Epithelial cell of esophagus (primary cell): ENCODE measurements around the gene CLIC5.

Source experiments
- DNase-seq: peaks from one replicate; pipeline ENCODE4 v3.0.0; 2010; ENCODE audit warnings: low read depth
- H3K4me3 ChIP-seq: 2 replicates; pipeline ENCODE4 v1.5.1; 2011; ENCODE audit warnings: mild to moderate bottlenecking, low read length, control low read depth
- TF ChIP-seq, protein P1 (sequence below): IDR thresholded peaks from 2 replicates; pipeline ENCODE4 v1.5.1; 2011; ENCODE audit warnings: low read depth, mild to moderate bottlenecking, low read length, control low read depth, inconsistent platforms; ENCODE audit not compliant: insufficient read depth; ENCODE audit errors: missing control alignments

The CLIC5 gene

DNA sequence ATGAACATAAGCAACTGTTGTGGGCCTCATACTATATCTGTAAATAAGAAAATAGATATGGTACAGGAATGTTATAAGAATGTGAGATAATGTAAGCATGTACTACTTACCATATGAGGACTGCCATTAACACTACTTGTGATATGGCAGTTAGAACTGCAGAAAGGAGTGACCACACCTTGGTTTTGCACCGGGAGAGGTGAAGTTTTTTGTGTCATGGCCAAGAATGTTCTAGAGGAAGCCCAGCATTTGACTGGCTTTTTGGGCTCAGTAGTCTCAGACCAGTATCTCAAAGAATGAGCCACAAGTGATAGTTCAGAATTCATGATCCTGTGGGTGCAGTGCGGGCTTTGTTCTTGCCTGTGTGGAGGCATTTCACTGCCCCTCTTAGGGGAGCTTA, 123.5 kb downstream of the CLIC5 start:
- TF ChIP-seq, protein P1, sequence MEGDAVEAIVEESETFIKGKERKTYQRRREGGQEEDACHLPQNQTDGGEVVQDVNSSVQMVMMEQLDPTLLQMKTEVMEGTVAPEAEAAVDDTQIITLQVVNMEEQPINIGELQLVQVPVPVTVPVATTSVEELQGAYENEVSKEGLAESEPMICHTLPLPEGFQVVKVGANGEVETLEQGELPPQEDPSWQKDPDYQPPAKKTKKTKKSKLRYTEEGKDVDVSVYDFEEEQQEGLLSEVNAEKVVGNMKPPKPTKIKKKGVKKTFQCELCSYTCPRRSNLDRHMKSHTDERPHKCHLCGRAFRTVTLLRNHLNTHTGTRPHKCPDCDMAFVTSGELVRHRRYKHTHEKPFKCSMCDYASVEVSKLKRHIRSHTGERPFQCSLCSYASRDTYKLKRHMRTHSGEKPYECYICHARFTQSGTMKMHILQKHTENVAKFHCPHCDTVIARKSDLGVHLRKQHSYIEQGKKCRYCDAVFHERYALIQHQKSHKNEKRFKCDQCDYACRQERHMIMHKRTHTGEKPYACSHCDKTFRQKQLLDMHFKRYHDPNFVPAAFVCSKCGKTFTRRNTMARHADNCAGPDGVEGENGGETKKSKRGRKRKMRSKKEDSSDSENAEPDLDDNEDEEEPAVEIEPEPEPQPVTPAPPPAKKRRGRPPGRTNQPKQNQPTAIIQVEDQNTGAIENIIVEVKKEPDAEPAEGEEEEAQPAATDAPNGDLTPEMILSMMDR: no peak
- H3K4me3 ChIP-seq: no peak overlapping the region
- no peak for DNase-seq

DNA sequence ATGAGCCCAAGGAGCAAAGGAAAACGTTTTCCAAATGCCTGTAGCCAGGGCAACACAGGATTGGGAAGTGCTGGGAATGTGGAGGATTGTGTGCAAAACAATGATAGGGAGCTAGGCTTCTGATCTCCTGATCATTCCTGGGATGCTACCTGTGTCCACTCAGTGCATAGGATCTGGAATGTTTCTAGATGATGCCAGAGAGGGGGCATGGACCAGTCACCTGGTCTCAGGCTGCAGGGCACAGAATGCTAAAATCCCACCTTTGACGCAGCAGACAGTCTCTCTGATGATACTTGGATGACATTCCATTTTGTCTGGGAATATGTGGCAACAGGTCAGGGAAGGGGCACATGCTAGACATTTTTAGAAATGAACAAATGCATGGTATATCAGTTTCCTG, 128.9 kb downstream of the CLIC5 start:
- H3K4me3 ChIP-seq: no peak overlapping the region
- no peak for DNase-seq
- TF ChIP-seq, protein P1: no peak

DNA sequence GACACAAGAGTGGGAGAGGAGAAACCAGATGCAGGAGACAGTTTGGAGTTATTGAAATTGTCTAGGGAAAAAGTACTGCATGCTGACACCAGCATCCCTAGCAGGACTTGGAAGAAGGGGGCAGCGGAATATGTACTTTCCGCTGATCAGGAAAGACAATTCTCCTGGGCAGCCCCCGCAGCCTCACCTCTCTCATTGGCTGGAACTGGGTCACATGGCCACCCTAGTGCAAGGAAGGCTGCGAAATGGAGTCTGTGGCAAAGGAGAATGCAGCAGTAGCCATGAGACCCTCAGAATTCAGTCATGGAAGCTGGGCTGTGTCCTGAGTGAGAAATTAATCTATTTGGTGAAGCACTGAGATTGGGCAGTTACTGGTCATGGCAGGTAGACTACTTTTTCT, 131.3 kb downstream of the CLIC5 start:
- TF ChIP-seq, protein P1: no peak
- no peak for DNase-seq
- no peak overlapping the region for H3K4me3 ChIP-seq

DNA sequence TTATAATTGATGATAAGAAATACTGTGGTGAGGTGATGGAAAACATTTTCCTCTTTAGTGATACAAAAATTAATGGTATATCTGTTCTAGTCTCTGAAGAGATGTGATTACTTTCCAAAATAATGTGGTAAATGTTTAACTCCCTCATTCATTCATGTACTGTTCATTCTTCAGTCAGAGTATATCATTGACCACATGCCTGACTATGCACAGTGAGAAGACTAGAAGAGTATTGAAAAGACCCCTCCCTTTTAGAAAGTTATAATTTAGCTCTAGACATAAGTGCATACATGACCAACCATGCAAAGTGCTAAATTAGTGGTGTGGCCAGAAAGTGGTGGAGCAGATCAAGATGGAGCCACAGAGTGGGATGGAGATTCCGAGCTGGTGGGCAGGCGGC, 133.0 kb downstream of the CLIC5 start:
- DNase-seq: no peak
- TF ChIP-seq, protein P1: no peak
- H3K4me3 ChIP-seq: no peak overlapping the region

DNA sequence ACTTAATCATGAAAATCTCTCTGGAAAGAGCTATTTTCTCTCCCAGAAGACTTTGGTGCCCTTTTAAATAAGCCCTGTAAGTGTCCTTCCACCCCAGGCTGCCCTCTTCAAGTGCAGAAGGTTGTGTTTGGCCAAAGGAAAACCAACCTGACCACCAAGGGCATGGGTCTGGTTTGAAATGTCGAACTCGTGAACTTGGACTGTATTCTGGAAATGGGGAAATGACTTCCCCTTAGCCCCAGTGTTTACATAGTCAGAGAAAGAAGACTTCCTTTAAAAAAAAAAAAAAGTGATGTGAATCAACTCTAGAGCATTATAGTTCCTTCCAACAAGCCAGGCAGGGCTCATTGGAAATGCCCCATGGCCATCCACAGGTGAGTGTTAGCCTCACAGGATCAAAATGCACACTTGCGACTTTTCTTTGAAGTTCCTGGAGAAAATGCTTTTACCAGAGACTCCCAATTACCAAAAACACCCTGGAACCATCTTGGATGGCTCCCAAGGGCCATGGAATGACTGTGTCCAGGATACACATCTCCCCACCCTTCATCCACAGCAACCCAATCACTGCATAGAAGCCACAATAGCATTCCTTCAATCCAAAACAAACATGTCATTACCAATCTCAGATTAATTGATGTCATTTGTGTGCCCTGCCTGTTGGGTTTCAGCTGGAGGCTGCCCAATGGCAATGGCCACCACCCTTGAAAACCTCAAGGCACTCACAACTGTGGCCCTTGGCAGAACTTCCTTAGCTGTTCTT, 133.8 kb downstream of the CLIC5 start:
- no peak for DNase-seq
- no peak overlapping the region for H3K4me3 ChIP-seq
- TF ChIP-seq, protein P1: no peak

DNA sequence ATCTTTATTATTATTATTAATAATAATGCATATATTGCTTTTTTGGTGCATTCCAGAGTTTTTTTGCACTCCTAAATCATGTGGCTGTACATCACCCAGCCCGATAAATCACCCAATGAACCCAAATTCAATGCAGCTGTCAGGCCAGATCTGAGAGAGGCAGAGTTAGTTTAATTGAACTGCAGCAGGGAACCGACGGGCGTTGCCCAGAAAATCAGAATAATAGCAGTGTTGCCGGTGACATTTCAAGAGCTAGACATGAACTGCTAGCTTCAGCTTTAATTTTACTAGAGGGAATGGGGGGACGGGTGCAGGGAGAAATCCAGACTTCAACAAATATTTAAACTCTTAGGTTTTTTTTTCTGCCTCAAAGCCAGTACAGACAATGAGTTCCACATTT, 135.0 kb downstream of the CLIC5 start:
- H3K4me3 ChIP-seq: no peak overlapping the region
- DNase-seq: no peak
- TF ChIP-seq, protein P1: no peak

DNA sequence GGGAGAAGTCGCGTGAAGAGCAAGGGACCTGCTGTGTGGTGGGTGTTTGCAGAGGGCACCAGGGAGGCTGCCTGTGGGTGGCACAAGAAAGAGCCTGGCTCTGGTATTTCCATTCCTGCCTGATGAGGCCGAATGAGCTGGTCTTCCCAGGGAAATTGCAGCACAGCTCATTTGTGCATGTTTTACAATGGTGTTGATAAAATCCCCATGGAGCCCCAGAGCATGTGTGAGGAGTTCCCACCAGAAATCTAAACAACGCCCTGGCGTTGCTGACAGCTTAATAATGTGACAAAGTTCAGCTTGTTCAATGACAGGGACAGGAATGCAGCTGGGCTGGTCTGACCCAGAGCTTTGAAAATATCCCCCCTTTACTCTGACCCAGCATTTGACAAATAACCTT, 135.5 kb downstream of the CLIC5 start:
- DNase-seq: no peak
- H3K4me3 ChIP-seq: no peak overlapping the region
- TF ChIP-seq, protein P1: no peak
